BLaER1 treated with 17β-estradiol and CSF1 and Interleukin-3, amounts not matched to agents 10 nM and 100 nM (cell line): ENCODE data around the gene STX18.

Experiments used
- H3K27ac ChIP-seq, 11 experiments: shearing (Covaris generic); formaldehyde crosslinking; 2 replicates each; pipeline ENCODE4 v1.8.1; 2022
- H3K27me3 ChIP-seq, 11 experiments: shearing (Covaris generic); formaldehyde crosslinking; 2 replicates each; pipeline ENCODE4 v1.8.1; 2022
- H3K36me3 ChIP-seq, 11 experiments: shearing (Covaris generic); formaldehyde crosslinking; 2 replicates each; pipeline ENCODE4 v1.8.1; 2022
- H3K4me1 ChIP-seq, 10 experiments: shearing (Covaris generic); formaldehyde crosslinking; 2 replicates each; pipeline ENCODE4 v1.8.1; 2022
- H3K4me2 ChIP-seq, 11 experiments: shearing (Covaris generic); formaldehyde crosslinking; 2 replicates each; pipeline ENCODE4 v1.8.1; 2022
- H3K4me3 ChIP-seq, 10 experiments: shearing (Covaris generic); formaldehyde crosslinking; 2 replicates each; pipeline ENCODE4 v1.8.1; 2022
- H3K9ac ChIP-seq, 11 experiments: shearing (Covaris generic); formaldehyde crosslinking; 2 replicates each; pipeline ENCODE4 v1.8.1; 2022
- H3K9me3 ChIP-seq, 11 experiments: shearing (Covaris generic); formaldehyde crosslinking; replicated peaks in 1 of 11; 2 replicates each; pipeline ENCODE4 v1.8.1; 2022
- H4K20me1 ChIP-seq, 11 experiments: shearing (Covaris generic); formaldehyde crosslinking; 2 replicates each; pipeline ENCODE4 v1.8.1; 2022
- Cebpa-rat ChIP-seq, 11 experiments: shearing (Covaris generic); IDR thresholded peaks; 2 replicates each; pipeline ENCODE4 v1.8.1; 2022

STX18 gene

GRCh38 chr4:4542774-4543485 lies 1.1 kb upstream of the STX18 start:
- H3K4me2 ChIP-seq = peak overlapping the region; percentile 78 to 94 (median 85)
- H3K4me1 ChIP-seq = peaks cover 31 to 36% (median 34%) of the 10 kb centered on the region in 10 experiments
- H3K9me3 ChIP-seq = no peaks in the 10 kb centered on the region
- peak overlapping the region in 8 of 11 experiments; percentile 87 to 99 (median 94); a peak in 13 of 22 replicates for H3K27ac ChIP-seq
- H3K4me3 ChIP-seq = peak overlapping the region; percentile 82 to 98 (median 92)
- peak overlapping the region in 10 of 11 experiments; percentile 89 to 98 (median 95); a peak in 20 of 22 replicates for H3K9ac ChIP-seq
- H3K27me3 ChIP-seq = no peaks in the 10 kb centered on the region
- TF ChIP-seq Cebpa-rat (IDR thresholded peaks at IDR 0.05) = no peak
- peaks cover 13 to 32% (median 26%) of the 10 kb centered on the region in 11 experiments; a peak in 16 of 22 replicates for H4K20me1 ChIP-seq
- peaks cover 0 to 31% (median 21%) of the 10 kb centered on the region in 11 experiments; a peak in 15 of 22 replicates for H3K36me3 ChIP-seq

- Histone ChIP-seq H3K4me1 (peaks cover 31 to 36% (median 34%) of the 10 kb centered on the region in 10 experiments), H3K27ac (peak overlapping the region; percentile 87 to 99 (median 95)), H3K36me3 (peaks cover 4 to 27% (median 12%) of the 10 kb centered on the region in 11 experiments; a peak in 16 of 22 replicates), H3K4me3 (peak overlapping the region; percentile 82 to 98 (median 92)), H3K27me3 (no peaks in the 10 kb centered on the region), H3K9me3 (no peaks in the 10 kb centered on the region), H4K20me1 (peaks cover 26 to 50% (median 44%) of the 10 kb centered on the region in 11 experiments; a peak in 18 of 22 replicates), H3K9ac (peak overlapping the region; percentile 89 to 98 (median 95)), H3K4me2 (peak overlapping the region; percentile 77 to 91 (median 83))
- peak in 2 of 11 experiments; percentile 8 to 28; a peak in 1 of 22 replicates for TF ChIP-seq Cebpa-rat (IDR thresholded peaks at IDR 0.05)
Measured at GRCh38 chr4:4541040-4541631, 712 bp downstream of the STX18 start.

GRCh38 chr4:4539481-4539880 lies 2.4 kb downstream of the STX18 start:
- peaks cover 4 to 25% (median 14%) of the 10 kb centered on the region in 11 experiments; a peak in 10 of 22 replicates for H3K36me3 ChIP-seq
- no peaks in the 10 kb centered on the region for H3K27me3 ChIP-seq
- peak overlapping the region; percentile 22 to 89 (median 83); a peak in 21 of 22 replicates for H3K4me2 ChIP-seq
- H3K4me1 ChIP-seq = peaks cover 31 to 36% (median 34%) of the 10 kb centered on the region in 10 experiments
- no peak for TF ChIP-seq Cebpa-rat (IDR thresholded peaks at IDR 0.05)
- 0 out of 22 replicates have a peak overlapping the region, but pooled peaks of 1 of the 11 experiments have one; percentile 12 for H3K9ac ChIP-seq
- H4K20me1 ChIP-seq = peaks cover 40 to 67% (median 60%) of the 10 kb centered on the region in 11 experiments; a peak in 21 of 22 replicates
- no peaks in the 10 kb centered on the region for H3K9me3 ChIP-seq
- H3K4me3 ChIP-seq = peak overlapping the region in 2 of 10 experiments; percentile 23 to 96; a peak in 2 of 20 replicates
- peak overlapping the region in 4 of 11 experiments; percentile 29 to 99 (median 94); a peak in 3 of 22 replicates for H3K27ac ChIP-seq

GRCh38 chr4:4535590-4535989 lies 6.3 kb downstream of the STX18 start:
- Histone ChIP-seq H3K9ac (no peak overlapping the region), H3K4me3 (no peak overlapping the region), H3K27me3 (no peaks in the 10 kb centered on the region), H3K4me1 (peaks cover 13 to 19% (median 16%) of the 10 kb centered on the region in 10 experiments), H4K20me1 (peaks cover 53 to 100% (median 87%) of the 10 kb centered on the region in 11 experiments; a peak in 21 of 22 replicates), H3K27ac (no peak overlapping the region), H3K36me3 (peaks cover 4 to 31% (median 15%) of the 10 kb centered on the region in 11 experiments; a peak in 13 of 22 replicates), H3K4me2 (no peak overlapping the region), H3K9me3 (no peaks in the 10 kb centered on the region)
- no peak for TF ChIP-seq Cebpa-rat (IDR thresholded peaks at IDR 0.05)

- H3K9me3 ChIP-seq = no peaks in the 10 kb centered on the region
- no peak overlapping the region for H3K4me3 ChIP-seq
- H3K9ac ChIP-seq = no peak overlapping the region
- H3K4me1 ChIP-seq = peaks cover 3 to 10% (median 7%) of the 10 kb centered on the region in 10 experiments
- peaks cover 4 to 32% (median 16%) of the 10 kb centered on the region in 11 experiments; a peak in 13 of 22 replicates for H3K36me3 ChIP-seq
- no peaks in the 10 kb centered on the region for H3K27me3 ChIP-seq
- H3K27ac ChIP-seq = no peak overlapping the region
- no peak for TF ChIP-seq Cebpa-rat (IDR thresholded peaks at IDR 0.05)
- no peak overlapping the region for H3K4me2 ChIP-seq
- H4K20me1 ChIP-seq = peaks cover 45 to 98% (median 86%) of the 10 kb centered on the region in 11 experiments; a peak in 21 of 22 replicates
Measured at GRCh38 chr4:4534515-4535145, 7.2 kb downstream of the STX18 start.

GRCh38 chr4:4533461-4534169 lies 8.2 kb downstream of the STX18 start:
- no peak for TF ChIP-seq Cebpa-rat (IDR thresholded peaks at IDR 0.05)
- H3K27me3 ChIP-seq = no peaks in the 10 kb centered on the region
- H3K4me3 ChIP-seq = no peak overlapping the region
- H3K27ac ChIP-seq = no peak overlapping the region
- peaks cover 0 to 9% (median 0%) of the 10 kb centered on the region in 10 experiments; a peak in 3 of 20 replicates for H3K4me1 ChIP-seq
- no peak overlapping the region for H3K9ac ChIP-seq
- no peak overlapping the region for H3K4me2 ChIP-seq
- no peaks in the 10 kb centered on the region for H3K9me3 ChIP-seq
- H4K20me1 ChIP-seq = peaks cover 46 to 97% (median 86%) of the 10 kb centered on the region in 11 experiments; a peak in 21 of 22 replicates
- H3K36me3 ChIP-seq = peaks cover 4 to 40% (median 18%) of the 10 kb centered on the region in 11 experiments; a peak in 17 of 22 replicates

GRCh38 chr4:4532371-4533154 lies 9.3 kb downstream of the STX18 start:
- Histone ChIP-seq H3K27me3 (no peaks in the 10 kb centered on the region), H3K36me3 (peaks cover 12 to 49% (median 23%) of the 10 kb centered on the region in 11 experiments; a peak in 19 of 22 replicates), H4K20me1 (peaks cover 56 to 96% (median 84%) of the 10 kb centered on the region in 11 experiments; a peak in 21 of 22 replicates), H3K4me1 (peaks cover 0 to 9% (median 0%) of the 10 kb centered on the region in 10 experiments; a peak in 3 of 20 replicates), H3K9ac (no peak overlapping the region), H3K4me3 (no peak overlapping the region), H3K9me3 (no peaks in the 10 kb centered on the region), H3K4me2 (no peak overlapping the region), H3K27ac (no peak overlapping the region)
- TF ChIP-seq Cebpa-rat (IDR thresholded peaks at IDR 0.05) = no peak
